ENCODE data around the gene LRP5. TPM values are rescaled to one million over a fixed set of nuclear protein-coding genes. Genes with fewer than 3 reads are reported as not detected.

LRP5 gene
- total RNA-seq, 2 experiments from 2014 or later, result 2.0 to 2.9 TPM

DNA sequence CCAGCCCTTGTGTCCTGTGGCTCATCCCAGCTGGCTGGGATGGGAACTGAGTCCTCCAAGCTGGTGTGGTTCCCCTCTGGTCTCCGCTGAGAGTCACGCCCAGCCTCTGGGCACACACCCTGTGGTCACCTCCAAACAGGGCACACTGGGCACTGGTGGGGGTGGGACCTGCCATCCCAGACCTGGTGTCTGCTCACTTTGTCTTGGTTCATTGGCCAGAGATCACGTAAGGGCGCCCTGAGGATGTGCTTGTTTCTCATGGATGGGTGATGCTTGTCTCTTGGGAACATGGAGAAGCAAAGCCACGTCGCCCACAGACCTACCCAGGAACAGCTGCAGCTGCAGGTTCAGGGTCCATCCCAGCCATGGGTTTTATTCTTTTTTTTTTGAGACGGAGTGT is 43.1 kb downstream of the LRP5 start:
- CTCF ChIA-PET, result no interaction called here
- TF ChIP-seq, protein P1, sequence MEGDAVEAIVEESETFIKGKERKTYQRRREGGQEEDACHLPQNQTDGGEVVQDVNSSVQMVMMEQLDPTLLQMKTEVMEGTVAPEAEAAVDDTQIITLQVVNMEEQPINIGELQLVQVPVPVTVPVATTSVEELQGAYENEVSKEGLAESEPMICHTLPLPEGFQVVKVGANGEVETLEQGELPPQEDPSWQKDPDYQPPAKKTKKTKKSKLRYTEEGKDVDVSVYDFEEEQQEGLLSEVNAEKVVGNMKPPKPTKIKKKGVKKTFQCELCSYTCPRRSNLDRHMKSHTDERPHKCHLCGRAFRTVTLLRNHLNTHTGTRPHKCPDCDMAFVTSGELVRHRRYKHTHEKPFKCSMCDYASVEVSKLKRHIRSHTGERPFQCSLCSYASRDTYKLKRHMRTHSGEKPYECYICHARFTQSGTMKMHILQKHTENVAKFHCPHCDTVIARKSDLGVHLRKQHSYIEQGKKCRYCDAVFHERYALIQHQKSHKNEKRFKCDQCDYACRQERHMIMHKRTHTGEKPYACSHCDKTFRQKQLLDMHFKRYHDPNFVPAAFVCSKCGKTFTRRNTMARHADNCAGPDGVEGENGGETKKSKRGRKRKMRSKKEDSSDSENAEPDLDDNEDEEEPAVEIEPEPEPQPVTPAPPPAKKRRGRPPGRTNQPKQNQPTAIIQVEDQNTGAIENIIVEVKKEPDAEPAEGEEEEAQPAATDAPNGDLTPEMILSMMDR (IDR thresholded peaks at IDR 0.05), result no peak
- intact Hi-C loops (cut with DNase I, micrococcal nuclease), result no loop called here
- Histone ChIP-seq H3K36me3 (ENCODE audit: insufficient read depth, low read length) (no peaks in the 10 kb centered on the region), H3K4me3 (ENCODE audit: low read length) (no peak overlapping the region), H3K9me3 (ENCODE audit: control insufficient read depth in 1 of 2, insufficient read depth in 1 of 2, low read length in 2 of 2) (no peaks in the 10 kb centered on the region), H3K27me3 (ENCODE audit: control insufficient read depth in 1 of 2, insufficient read depth in 2 of 2, low read length in 2 of 2) (no peaks in the 10 kb centered on the region), H3K4me1 (ENCODE audit: insufficient read depth, low read length) (no peaks in the 10 kb centered on the region), H3K27ac (ENCODE audit: low read depth in 1 of 2, low read length in 2 of 2) (no peak overlapping the region)
- H3K27me3 Mint-ChIP-seq, result no peaks in the 10 kb centered on the region
- ATAC-seq (ENCODE audit: poor library complexity) (no peak), DNase-seq (no peak)
- no peak overlapping the region for H3K4me3 Mint-ChIP-seq
- H3K4me1 Mint-ChIP-seq (ENCODE audit: low read depth), result no peaks in the 10 kb centered on the region
- H3K9me3 Mint-ChIP-seq, result no peaks in the 10 kb centered on the region
- POLR2A ChIA-PET, result no interaction called here
- H3K36me3 Mint-ChIP-seq (ENCODE audit: low read depth), result no peaks in the 10 kb centered on the region
- H3K27ac Mint-ChIP-seq, result no peak overlapping the region

DNA sequence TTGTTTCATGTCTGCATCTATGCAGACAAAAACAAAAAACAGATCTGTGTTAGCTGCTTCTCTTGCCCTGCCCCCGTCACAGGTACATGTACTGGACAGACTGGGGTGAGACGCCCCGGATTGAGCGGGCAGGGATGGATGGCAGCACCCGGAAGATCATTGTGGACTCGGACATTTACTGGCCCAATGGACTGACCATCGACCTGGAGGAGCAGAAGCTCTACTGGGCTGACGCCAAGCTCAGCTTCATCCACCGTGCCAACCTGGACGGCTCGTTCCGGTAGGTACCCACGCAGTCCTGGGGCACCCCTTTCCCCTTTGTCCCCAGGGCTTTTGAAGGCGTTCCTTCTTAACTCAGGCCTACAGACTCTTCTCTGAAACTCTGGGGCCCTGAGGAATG is 45.2 kb downstream of the LRP5 start:
- Mint-ChIP-seq H3K4me3 (no peak overlapping the region), H3K9me3 (no peaks in the 10 kb centered on the region), H3K27ac (no peak overlapping the region), H3K4me1 (ENCODE audit: low read depth) (no peaks in the 10 kb centered on the region), H3K36me3 (ENCODE audit: low read depth) (no peaks in the 10 kb centered on the region), H3K27me3 (no peaks in the 10 kb centered on the region)
- Histone ChIP-seq H3K36me3 (ENCODE audit: insufficient read depth, low read length) (no peaks in the 10 kb centered on the region), H3K27ac (ENCODE audit: low read depth in 1 of 2, low read length in 2 of 2) (no peak overlapping the region), H3K27me3 (ENCODE audit: control insufficient read depth in 1 of 2, insufficient read depth in 2 of 2, low read length in 2 of 2) (no peaks in the 10 kb centered on the region), H3K9me3 (ENCODE audit: control insufficient read depth in 1 of 2, insufficient read depth in 1 of 2, low read length in 2 of 2) (no peaks in the 10 kb centered on the region), H3K4me3 (ENCODE audit: low read length) (no peak overlapping the region), H3K4me1 (ENCODE audit: insufficient read depth, low read length) (no peaks in the 10 kb centered on the region)
- POLR2A ChIA-PET, result no interaction called here
- CTCF ChIA-PET, result no interaction called here
- TF ChIP-seq, protein P1 (IDR thresholded peaks at IDR 0.05), result no peak
- DNase-seq (no peak), ATAC-seq (ENCODE audit: poor library complexity) (no peak)
- intact Hi-C loops (cut with DNase I, micrococcal nuclease), result no loop called here

DNA sequence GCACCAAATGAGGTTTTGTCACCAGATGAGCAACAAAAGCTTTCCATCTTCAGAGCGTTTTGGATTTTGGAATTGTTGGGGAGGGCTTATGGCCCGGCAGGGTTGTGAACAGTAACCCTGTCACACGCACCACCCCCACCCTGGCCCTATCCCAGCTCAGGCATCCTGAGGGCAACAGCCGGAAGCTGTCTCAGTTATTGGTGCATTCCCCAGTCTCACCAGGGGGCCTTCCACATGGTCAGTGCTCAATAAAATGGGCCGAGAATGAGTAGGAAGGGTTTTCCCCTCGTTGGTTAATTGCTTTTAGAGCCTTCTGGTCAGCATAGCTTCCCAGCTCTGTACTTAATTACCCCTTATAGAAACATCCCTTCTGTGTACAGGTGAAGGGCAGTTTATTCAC is 46.0 kb downstream of the LRP5 start:
- no peaks in the 10 kb centered on the region for H3K36me3 Mint-ChIP-seq (ENCODE audit: low read depth)
- H3K36me3 ChIP-seq (ENCODE audit: insufficient read depth, low read length), result no peaks in the 10 kb centered on the region
- TF ChIP-seq, protein P1 (IDR thresholded peaks at IDR 0.05), result no peak
- no peaks in the 10 kb centered on the region for H3K9me3 Mint-ChIP-seq
- no peak overlapping the region for H3K4me3 ChIP-seq (ENCODE audit: low read length)
- intact Hi-C loops (cut with DNase I, micrococcal nuclease), result no loop called here
- no peak for DNase-seq
- no peaks in the 10 kb centered on the region for H3K4me1 ChIP-seq (ENCODE audit: insufficient read depth, low read length)
- POLR2A ChIA-PET, result no interaction called here
- no peaks in the 10 kb centered on the region for H3K4me1 Mint-ChIP-seq (ENCODE audit: low read depth)
- H3K4me3 Mint-ChIP-seq, result no peak overlapping the region
- H3K27ac ChIP-seq (ENCODE audit: low read depth in 1 of 2, low read length in 2 of 2), result no peak overlapping the region
- CTCF ChIA-PET, result no interaction called here
- no peak overlapping the region for H3K27ac Mint-ChIP-seq
- H3K27me3 Mint-ChIP-seq, result no peaks in the 10 kb centered on the region
- H3K27me3 ChIP-seq (ENCODE audit: control insufficient read depth in 1 of 2, insufficient read depth in 2 of 2, low read length in 2 of 2), result no peaks in the 10 kb centered on the region
- no peaks in the 10 kb centered on the region for H3K9me3 ChIP-seq (ENCODE audit: control insufficient read depth in 1 of 2, insufficient read depth in 1 of 2, low read length in 2 of 2)
- ATAC-seq (ENCODE audit: poor library complexity), result no peak
